ENCODE measurements around the gene PDIK1L. TPM values are rescaled to one million over a fixed set of nuclear protein-coding genes. Genes with fewer than 3 reads are reported as not detected.
A peak's percentile ranks its signal among the peaks of the same experiment; 100 is the strongest.

PDIK1L gene
- total RNA-seq, 2 experiments from 2014 or later = 12.9 to 17.2 TPM

GRCh38 chr1:26109229-26110164 lies 2.1 kb upstream of the PDIK1L start:
- Histone ChIP-seq H3K36me3 (ENCODE audit: insufficient read depth, low read length) (peaks cover 7% of the 10 kb centered on the region; the same call in 1 of the 2 replicates), H2AFZ (ENCODE audit: low read length) (no peak overlapping the region), H4K20me1 (ENCODE audit: insufficient read depth, low read length) (peaks cover 2% of the 10 kb centered on the region; the same call in 1 of the 2 replicates), H3K9me3 (ENCODE audit: low read length) (no peaks in the 10 kb centered on the region), H3K9me2 (ENCODE audit: insufficient read depth, low read length) (no peaks in the 10 kb centered on the region), H3K79me2 (ENCODE audit: insufficient read depth, low read depth, low read length) (peaks cover 15% of the 10 kb centered on the region; the same call in 1 of the 2 replicates), H3K4me2 (ENCODE audit: low read length) (peak overlapping the region; percentile 92), H3K4me1 (ENCODE audit: insufficient read depth, low read length, poor library complexity, severe bottlenecking) (peaks cover 31% of the 10 kb centered on the region), H3K4me3 (ENCODE audit: low read depth, low read length, poor library complexity, severe bottlenecking) (no peak overlapping the region), H3K27ac (ENCODE audit: low read depth, low read length, poor library complexity, severe bottlenecking) (no peak overlapping the region)
- intact Hi-C loops (cut with micrococcal nuclease; ENCODE audit: unreplicated experiment) = loop anchor here (2.0 to 10.0 kb wide), 3 partner anchors 125 to 305 kb away; partner anchors contain the start of genes CEP85 and LIN28A
- ChIA-PET POLR2A (no interaction called here), CTCF (ENCODE audit: unreplicated experiment) (no interaction called here)
- TF ChIP-seq CTCF (conservative IDR thresholded peaks at IDR 0.05; ENCODE audit: low read length) (no peak), EZH2phosphoT487 (IDR thresholded peaks at IDR 0.05; ENCODE audit: borderline replicate concordance, low read depth, low read length) (no peak)
- no peak for DNase-seq (ENCODE audit: low spot score)
- BruUV-seq (replicated peaks) = TSS peak; percentile 78

DNA sequence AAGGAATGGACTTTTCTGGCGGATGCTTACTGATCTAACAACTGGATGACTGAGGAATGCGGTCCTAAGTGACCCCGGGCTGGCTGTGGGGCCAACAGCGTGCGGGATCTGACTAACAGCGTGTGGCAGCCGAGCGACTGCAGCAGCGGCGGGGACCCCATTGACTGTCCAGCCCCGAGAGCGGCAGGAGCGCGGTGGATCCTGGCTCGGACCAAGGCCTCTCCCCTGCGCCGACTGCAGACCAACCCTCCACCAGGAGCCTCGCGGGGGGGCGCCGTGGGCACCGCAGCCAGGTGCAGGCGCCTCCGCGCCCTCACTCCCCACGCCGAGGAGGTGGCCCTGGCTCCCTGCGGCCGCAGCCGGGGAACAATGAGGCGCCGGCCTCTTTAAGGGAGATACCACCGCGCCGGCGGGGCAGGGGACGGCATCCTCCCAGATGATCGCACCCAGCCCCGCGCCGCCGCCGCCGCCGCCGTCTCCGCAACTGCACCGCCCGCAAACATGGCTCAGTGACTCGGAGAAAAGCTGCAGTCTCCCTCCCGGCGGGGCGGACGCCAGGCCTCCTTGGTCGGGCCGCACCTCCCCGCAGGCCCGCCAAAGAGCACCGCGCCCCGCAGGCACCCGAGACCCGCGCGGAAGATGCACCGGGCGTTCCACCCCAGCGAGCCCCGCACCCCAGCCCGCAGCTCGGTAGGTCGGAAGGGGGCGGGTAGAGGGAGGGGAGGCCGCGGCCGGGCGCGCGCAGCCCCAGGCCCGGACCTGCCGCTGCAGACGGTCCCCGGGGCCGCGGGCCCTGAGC lies 694 bp upstream of the PDIK1L start:
- DNase-seq (ENCODE audit: low spot score) = peak; percentile 88
- H3K4me2 ChIP-seq (ENCODE audit: low read length) = peak overlapping the region; percentile 92
- CTCF ChIA-PET (ENCODE audit: unreplicated experiment) = interaction anchor here (0.6 kb wide), 1 partner anchor 298 kb away, joined by 3 read pairs; no protein-coding TSS in a partner anchor
- peaks cover 15% of the 10 kb centered on the region; the same call in 1 of the 2 replicates for H3K79me2 ChIP-seq (ENCODE audit: insufficient read depth, low read depth, low read length)
- H3K36me3 ChIP-seq (ENCODE audit: insufficient read depth, low read length) = peaks cover 18% of the 10 kb centered on the region; the same call in 1 of the 2 replicates
- peak overlapping the region; percentile 61 for H3K27ac ChIP-seq (ENCODE audit: low read depth, low read length, poor library complexity, severe bottlenecking)
- peak overlapping the region; percentile 54 for H2AFZ ChIP-seq (ENCODE audit: low read length)
- intact Hi-C loops (cut with micrococcal nuclease; ENCODE audit: unreplicated experiment) = loop anchor here (1.0 to 5.0 kb wide), 3 partner anchors 58 to 226 kb away; partner anchors contain the start of genes CEP85 and ZNF593
- POLR2A ChIA-PET = interaction anchor here (0.5 to 0.6 kb wide), 2 partner anchors 25 to 863 kb away, joined by 3 to 4 read pairs; partner anchors contain the start of gene RSRP1
- no TSS peak for BruUV-seq (replicated peaks)
- peak overlapping the region; percentile 87 for H3K4me3 ChIP-seq (ENCODE audit: low read depth, low read length, poor library complexity, severe bottlenecking)
- peaks cover 36% of the 10 kb centered on the region for H3K4me1 ChIP-seq (ENCODE audit: insufficient read depth, low read length, poor library complexity, severe bottlenecking)
- H3K9me2 ChIP-seq (ENCODE audit: insufficient read depth, low read length) = no peaks in the 10 kb centered on the region
- TF ChIP-seq EZH2phosphoT487 (IDR thresholded peaks at IDR 0.05; ENCODE audit: borderline replicate concordance, low read depth, low read length) (no peak), CTCF (conservative IDR thresholded peaks at IDR 0.05; ENCODE audit: low read length) (no peak)
- peaks cover 7% of the 10 kb centered on the region; the same call in 1 of the 2 replicates for H4K20me1 ChIP-seq (ENCODE audit: insufficient read depth, low read length)
- no peaks in the 10 kb centered on the region for H3K9me3 ChIP-seq (ENCODE audit: low read length)

Measured in OCI-LY7 (cell line).